Stimulated activated naive CD8-positive, alpha-beta T cell treated with anti-CD3 and anti-CD28 coated beads, Interleukin-15, amount 100 ng/mL, for 72 hours (primary cell): ENCODE data around the gene FAM9A.
"Not testable (repeated sequence)": the region's sequence is repeated elsewhere in the genome, so short reads cannot be mapped to it uniquely, and the experiment has no call there.

Source experiments
- ATAC-seq: fragments of 150-1000 bp; cut with Tn5 transposase; 2 replicates; pipeline ENCODE4 v1.10.0; 2021; ENCODE audit warnings: mild to moderate bottlenecking, moderate library complexity
- DNase-seq, 2 donors: peaks; one replicate each; pipeline ENCODE4 v3.0.0; 2021 to 2022
- H3K27ac Mint-ChIP-seq, 2 donors: one replicate each; pipeline ENCODE4 v1.8.0; 2022; ENCODE audit warnings: mild to moderate bottlenecking in 2 of 2, mixed read lengths in 2 of 2, moderate library complexity in 2 of 2
- H3K27me3 Mint-ChIP-seq: one replicate; pipeline ENCODE4 v1.8.0; 2022; ENCODE audit warnings: mixed read lengths
- H3K4me1 Mint-ChIP-seq: one replicate; pipeline ENCODE4 v1.8.0; 2022; ENCODE audit warnings: mild to moderate bottlenecking, mixed read lengths
- H3K4me3 Mint-ChIP-seq, 2 donors: one replicate each; pipeline ENCODE4 v1.8.0; 2022; ENCODE audit warnings: mild to moderate bottlenecking in 2 of 2, mixed read lengths in 2 of 2, moderate library complexity in 1 of 2
- H3K9me3 Mint-ChIP-seq, 2 donors: one replicate each; pipeline ENCODE4 v1.8.0; 2022; ENCODE audit warnings: mixed read lengths in 2 of 2

The FAM9A gene

GRCh38 chrX:8781921-8782320 lies 19.3 kb downstream of the FAM9A start:
- H3K27ac Mint-ChIP-seq, ATAC-seq, H3K27me3 Mint-ChIP-seq, DNase-seq, H3K4me3 Mint-ChIP-seq, H3K9me3 Mint-ChIP-seq, H3K4me1 Mint-ChIP-seq: not testable (repeated sequence)

DNA sequence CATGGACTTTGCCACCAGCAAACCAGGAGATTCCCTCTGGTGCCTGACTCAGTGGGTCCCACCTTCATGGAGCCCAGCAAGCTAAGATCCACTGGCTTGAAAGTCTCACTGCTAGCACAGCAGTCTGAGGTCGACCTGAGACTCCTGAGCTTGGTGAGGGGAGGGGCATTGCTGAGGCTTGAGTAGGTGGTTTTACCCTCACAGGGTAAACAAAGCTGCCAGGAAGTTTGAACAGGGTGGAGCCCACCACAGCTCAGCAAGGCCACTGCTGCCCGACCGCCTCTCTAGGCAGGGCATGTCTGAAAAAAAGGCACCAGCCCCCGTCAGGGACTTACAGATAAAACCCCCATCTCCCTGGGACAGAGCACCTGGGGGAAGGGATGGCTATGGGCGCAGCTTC lies 28.1 kb downstream of the FAM9A start:
- Mint-ChIP-seq H3K4me3 (no peak overlapping the region), H3K4me1 (no peaks in the 10 kb centered on the region), H3K27me3 (no peaks in the 10 kb centered on the region), H3K9me3 (peaks cover 7 to 9% of the 10 kb centered on the region in 2 donors), H3K27ac (no peak overlapping the region)
- ATAC-seq = no peak
- no peak for DNase-seq

- ATAC-seq = no peak
- Mint-ChIP-seq H3K4me3 (no peak overlapping the region), H3K27ac (no peak overlapping the region), H3K4me1 (no peaks in the 10 kb centered on the region), H3K9me3 (peaks cover 0 to 6% of the 10 kb centered on the region in 2 donors), H3K27me3 (no peaks in the 10 kb centered on the region)
- DNase-seq = no peak
These were observed 41.2 kb downstream of the FAM9A start for GRCh38 chrX:8760021-8760420.

- not testable (repeated sequence) for DNase-seq, H3K27ac Mint-ChIP-seq, H3K4me3 Mint-ChIP-seq, H3K9me3 Mint-ChIP-seq, ATAC-seq, H3K27me3 Mint-ChIP-seq, H3K4me1 Mint-ChIP-seq
These were observed 42.5 kb downstream of the FAM9A start for GRCh38 chrX:8758706-8759105.

DNA sequence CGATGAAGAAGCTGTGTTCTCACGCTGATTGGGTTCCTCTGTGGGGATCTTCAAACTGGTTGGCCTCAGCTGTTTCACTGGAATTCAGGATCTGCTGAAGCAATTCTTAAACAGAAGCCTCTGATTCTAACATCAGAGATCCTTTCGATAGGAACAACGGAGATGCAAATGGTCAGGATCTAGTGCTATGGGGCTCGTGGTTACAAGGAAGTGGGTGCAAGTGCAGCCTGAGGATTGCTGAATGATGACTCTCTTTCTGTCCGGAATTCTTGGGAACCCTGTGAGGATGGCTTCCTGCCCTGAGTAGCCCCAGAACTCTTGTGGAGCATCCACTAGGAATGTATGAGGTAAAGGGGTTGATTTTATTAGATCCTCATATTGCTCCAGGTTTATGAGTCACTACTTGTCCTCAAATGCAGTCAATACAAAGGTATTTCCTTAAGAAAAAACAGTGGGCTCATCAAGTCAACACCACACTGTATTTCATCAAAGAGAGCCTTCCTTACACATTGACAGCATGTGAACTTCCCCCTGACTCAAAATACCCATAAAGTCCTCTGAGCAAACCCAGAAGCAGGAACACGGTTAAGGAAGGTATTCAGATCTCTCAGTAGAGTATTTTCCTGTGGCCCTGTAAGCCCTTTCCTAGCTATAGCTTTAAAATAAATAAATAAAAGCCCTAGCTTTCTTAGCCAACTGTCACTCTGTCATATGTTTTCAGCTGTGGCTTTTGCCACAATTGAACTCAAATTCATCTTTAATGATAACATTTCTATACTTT lies 43.4 kb downstream of the FAM9A start:
- not testable (repeated sequence) for H3K4me1 Mint-ChIP-seq, DNase-seq, ATAC-seq, H3K9me3 Mint-ChIP-seq, H3K4me3 Mint-ChIP-seq, H3K27ac Mint-ChIP-seq, H3K27me3 Mint-ChIP-seq

DNA sequence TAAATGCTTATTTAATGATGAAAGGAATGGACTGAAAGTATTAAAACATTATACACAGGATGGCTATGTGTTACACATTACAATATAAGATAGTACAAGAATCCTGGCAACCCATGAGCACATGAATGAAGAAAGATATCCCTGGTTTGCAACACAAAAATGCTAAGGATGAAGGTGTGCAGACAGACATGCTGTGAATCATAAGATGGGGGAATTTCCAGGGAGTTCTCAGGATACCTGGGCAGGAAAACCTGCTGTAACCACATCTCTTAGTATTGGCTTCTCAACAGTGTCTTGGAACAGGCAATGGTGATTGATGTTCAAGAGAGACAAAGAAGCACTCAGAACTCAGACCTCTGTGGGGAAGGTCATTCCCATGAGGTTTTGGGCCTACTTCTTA lies 45.4 kb downstream of the FAM9A start:
- H3K4me1 Mint-ChIP-seq = no peaks in the 10 kb centered on the region
- DNase-seq (no peak), ATAC-seq (no peak)
- H3K27ac Mint-ChIP-seq = no peak overlapping the region
- H3K4me3 Mint-ChIP-seq = no peak overlapping the region
- peaks cover 0 to 6% of the 10 kb centered on the region in 2 donors for H3K9me3 Mint-ChIP-seq
- no peaks in the 10 kb centered on the region for H3K27me3 Mint-ChIP-seq

DNA sequence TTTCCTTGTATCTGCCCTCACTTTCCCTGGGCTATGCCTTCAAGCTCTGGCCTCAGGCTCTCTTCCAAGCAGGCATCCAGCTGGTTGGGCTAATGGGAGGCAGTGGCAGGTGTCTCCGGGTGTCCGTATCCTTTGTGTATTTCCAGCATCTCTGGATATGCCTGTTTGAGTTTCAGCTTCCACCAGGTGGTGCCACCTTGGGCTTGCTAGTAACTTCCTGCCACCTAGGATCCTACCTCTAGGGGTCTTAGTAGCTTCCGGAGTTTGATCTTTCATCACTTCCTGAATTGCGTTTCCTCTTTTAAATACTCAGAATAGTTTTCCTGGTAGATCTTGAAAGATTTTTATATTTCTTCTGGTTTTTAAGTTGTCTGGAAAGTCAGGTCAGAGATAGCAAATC lies 46.1 kb downstream of the FAM9A start:
- no peaks in the 10 kb centered on the region for H3K4me1 Mint-ChIP-seq
- no peak overlapping the region for H3K27ac Mint-ChIP-seq
- DNase-seq (no peak), ATAC-seq (no peak)
- H3K9me3 Mint-ChIP-seq = peaks cover 0 to 6% of the 10 kb centered on the region in 2 donors
- no peak overlapping the region for H3K4me3 Mint-ChIP-seq
- H3K27me3 Mint-ChIP-seq = no peaks in the 10 kb centered on the region

GRCh38 chrX:8749697-8750096 lies 51.5 kb downstream of the FAM9A start:
- Mint-ChIP-seq H3K4me1 (peaks cover 6% of the 10 kb centered on the region), H3K27me3 (peaks cover 13% of the 10 kb centered on the region), H3K27ac (no peak overlapping the region), H3K4me3 (no peak overlapping the region), H3K9me3 (no peaks in the 10 kb centered on the region)
- no peak for ATAC-seq
- no peak for DNase-seq

- ATAC-seq = no peak
These were observed 52.3 kb downstream of the FAM9A start for GRCh38 chrX:8748855-8749254.

DNA sequence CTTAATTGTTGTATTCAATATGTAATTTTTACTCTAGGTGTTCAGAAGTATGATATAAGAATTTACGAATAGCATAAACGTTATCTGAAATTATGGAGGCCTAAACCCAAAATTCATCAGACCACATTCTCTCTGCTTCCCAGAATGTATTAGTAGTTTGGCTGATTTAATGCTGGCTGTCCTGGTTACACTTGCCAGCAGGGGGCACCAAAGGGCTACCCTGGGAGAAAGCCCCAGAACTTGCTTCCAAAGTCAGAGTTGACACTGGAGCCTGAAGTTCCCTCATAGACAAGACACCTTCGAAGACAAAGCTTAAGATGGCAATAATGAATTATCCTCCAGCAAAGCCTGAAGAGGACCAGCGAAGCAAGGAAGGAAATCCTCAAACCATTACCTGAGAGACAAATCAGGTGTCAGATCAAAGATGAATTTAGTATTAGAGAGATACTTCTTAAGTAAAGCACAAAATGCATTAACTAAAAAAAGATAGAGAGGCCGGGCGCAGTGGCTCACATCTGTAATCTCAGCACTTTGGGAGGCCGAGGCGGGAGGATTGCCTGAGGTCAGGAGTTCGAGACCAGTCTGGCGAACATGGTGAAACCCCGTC lies 58.0 kb downstream of the FAM9A start:
- Mint-ChIP-seq H3K27me3 (no peaks in the 10 kb centered on the region), H3K27ac (no peak overlapping the region), H3K4me1 (no peaks in the 10 kb centered on the region), H3K9me3 (no peaks in the 10 kb centered on the region), H3K4me3 (no peak overlapping the region)
- DNase-seq (peak; percentile 27 to 29), ATAC-seq (no peak)

More at GRCh38 chrX:8748855-8749254, 52.3 kb downstream of the FAM9A start:
- Mint-ChIP-seq H3K27ac (no peak overlapping the region), H3K4me1 (peaks cover 6% of the 10 kb centered on the region), H3K9me3 (no peaks in the 10 kb centered on the region), H3K27me3 (peaks cover 13% of the 10 kb centered on the region), H3K4me3 (no peak overlapping the region)
- DNase-seq = no peak

DNA sequence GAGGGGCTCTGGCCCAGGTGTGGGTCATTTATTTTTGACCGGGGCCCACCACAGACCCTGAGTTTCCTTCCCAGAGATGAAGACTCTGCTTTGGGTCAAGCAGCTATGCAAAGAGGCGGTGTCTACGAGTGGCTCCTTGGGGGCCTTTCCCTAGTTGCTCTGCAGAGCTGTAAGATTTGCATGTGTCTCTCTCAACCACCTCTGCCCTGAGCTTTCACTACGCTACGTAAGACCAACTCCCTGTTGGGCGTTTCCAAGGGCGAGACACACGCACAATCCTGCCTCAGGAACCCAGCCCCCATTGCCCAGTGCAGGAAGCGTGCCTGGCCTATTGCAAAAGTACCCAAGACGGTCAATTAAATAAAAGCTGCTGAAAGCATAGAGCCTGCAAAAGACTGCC lies 59.2 kb downstream of the FAM9A start:
- Mint-ChIP-seq H3K4me3 (no peak overlapping the region), H3K27me3 (no peaks in the 10 kb centered on the region), H3K9me3 (no peaks in the 10 kb centered on the region), H3K27ac (no peak overlapping the region), H3K4me1 (no peaks in the 10 kb centered on the region)
- no peak for ATAC-seq
- DNase-seq = no peak
